Gastrocnemius medialis (tissue), 4 donors: Measurements from ENCODE around the gene CGREF1.

Experiments used
- POLR2A ChIP-seq, 2 donors: fragments of 450-650 bp; IDR thresholded peaks; one replicate each; pipeline ENCODE4 v1.6.1; 2017; ENCODE audit warnings: antibody characterized with exemption in 2 of 2, mild to moderate bottlenecking in 2 of 2, moderate library complexity in 2 of 2
- TF ChIP-seq, protein P1 (sequence below), 5 experiments: fragments of 450-650 bp in 3 of 5; fragments of 200-600 bp in 2 of 5; sonication (generic) in 2 of 5; IDR thresholded peaks in 4 of 5; conservative IDR thresholded peaks in 1 of 5; 1 replicate in 4 of 5; 2 replicates in 1 of 5; pipeline ENCODE4 v1.5.1; 2016 to 2019; ENCODE audit warnings: antibody characterized with exemption in 5 of 5, mild to moderate bottlenecking in 3 of 5, moderate library complexity in 3 of 5

GRCh38 chr2:27071277-27071989 lies 47.5 kb downstream of the CGREF1 start, which contains the start of gene OST4:
- TF ChIP-seq, protein P1, sequence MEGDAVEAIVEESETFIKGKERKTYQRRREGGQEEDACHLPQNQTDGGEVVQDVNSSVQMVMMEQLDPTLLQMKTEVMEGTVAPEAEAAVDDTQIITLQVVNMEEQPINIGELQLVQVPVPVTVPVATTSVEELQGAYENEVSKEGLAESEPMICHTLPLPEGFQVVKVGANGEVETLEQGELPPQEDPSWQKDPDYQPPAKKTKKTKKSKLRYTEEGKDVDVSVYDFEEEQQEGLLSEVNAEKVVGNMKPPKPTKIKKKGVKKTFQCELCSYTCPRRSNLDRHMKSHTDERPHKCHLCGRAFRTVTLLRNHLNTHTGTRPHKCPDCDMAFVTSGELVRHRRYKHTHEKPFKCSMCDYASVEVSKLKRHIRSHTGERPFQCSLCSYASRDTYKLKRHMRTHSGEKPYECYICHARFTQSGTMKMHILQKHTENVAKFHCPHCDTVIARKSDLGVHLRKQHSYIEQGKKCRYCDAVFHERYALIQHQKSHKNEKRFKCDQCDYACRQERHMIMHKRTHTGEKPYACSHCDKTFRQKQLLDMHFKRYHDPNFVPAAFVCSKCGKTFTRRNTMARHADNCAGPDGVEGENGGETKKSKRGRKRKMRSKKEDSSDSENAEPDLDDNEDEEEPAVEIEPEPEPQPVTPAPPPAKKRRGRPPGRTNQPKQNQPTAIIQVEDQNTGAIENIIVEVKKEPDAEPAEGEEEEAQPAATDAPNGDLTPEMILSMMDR (IDR thresholded peaks at IDR 0.05 in 4 of 5, conservative IDR thresholded peaks at IDR 0.05 in 1 of 5), result no peak
- TF ChIP-seq POLR2A (IDR thresholded peaks at IDR 0.05), result peak; percentile 79 to 88
